Transverse colon (tissue), 4 donors: ENCODE results near the gene DAB2.

Experiments used
- EP300 ChIP-seq: sonication (generic); formaldehyde crosslinking; IDR thresholded peaks from one replicate; pipeline ENCODE4 v1.6.1; 2017; ENCODE audit warnings: antibody characterized with exemption, low read depth
- POLR2A ChIP-seq: fragments of 450-650 bp; IDR thresholded peaks from one replicate; pipeline ENCODE4 v1.6.1; 2016; ENCODE audit warnings: antibody characterized with exemption, mild to moderate bottlenecking, moderate library complexity
- POLR2AphosphoS5 ChIP-seq, 3 donors: sonication (generic); formaldehyde crosslinking; IDR thresholded peaks; one replicate each; pipeline ENCODE4 v1.6.1; 2016; ENCODE audit warnings: antibody characterized with exemption in 3 of 3
- TF ChIP-seq, protein P1 (sequence below), 5 experiments: fragments of 200-600 bp in 3 of 5; fragments of 450-650 bp in 2 of 5; sonication (generic) in 3 of 5; IDR thresholded peaks; 1 replicate in 2 of 5; 2 replicates in 3 of 5; pipeline ENCODE4 v1.5.1; 2016 to 2017; ENCODE audit warnings: antibody characterized with exemption in 5 of 5, inconsistent platforms in 3 of 5, mild to moderate bottlenecking in 2 of 5, moderate library complexity in 1 of 5

DNA sequence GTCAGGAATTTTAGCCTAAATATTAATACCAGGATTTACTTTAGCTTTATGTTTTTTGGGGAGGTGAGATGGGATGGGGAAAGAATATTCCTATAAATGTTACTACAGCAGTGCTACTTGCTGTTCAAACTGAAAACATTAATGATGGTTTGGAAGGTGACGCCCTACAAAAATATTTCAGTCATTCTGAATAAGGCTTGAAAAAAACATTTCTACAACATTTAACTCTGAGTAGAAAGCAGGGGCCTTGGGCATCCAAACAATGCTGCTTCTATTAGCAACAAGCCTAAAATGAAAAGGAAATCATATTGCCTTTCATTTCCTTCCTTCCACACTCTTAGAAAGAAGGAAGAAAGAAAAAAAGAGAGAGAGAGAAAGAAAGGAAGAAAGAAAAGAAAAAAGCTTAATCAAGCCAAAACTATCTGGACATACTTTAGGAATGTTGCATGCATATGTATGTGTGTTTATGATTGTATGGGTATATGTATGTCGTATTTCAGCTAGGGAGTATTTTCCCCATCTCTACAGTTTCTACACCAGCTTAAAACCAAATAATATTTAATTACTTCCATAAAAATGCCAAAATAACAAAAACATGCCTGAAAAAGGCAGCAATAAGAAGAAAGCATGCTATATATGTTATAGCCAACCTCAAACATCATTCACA is 16.3 kb upstream of the DAB2 start:
- TF ChIP-seq, protein P1, sequence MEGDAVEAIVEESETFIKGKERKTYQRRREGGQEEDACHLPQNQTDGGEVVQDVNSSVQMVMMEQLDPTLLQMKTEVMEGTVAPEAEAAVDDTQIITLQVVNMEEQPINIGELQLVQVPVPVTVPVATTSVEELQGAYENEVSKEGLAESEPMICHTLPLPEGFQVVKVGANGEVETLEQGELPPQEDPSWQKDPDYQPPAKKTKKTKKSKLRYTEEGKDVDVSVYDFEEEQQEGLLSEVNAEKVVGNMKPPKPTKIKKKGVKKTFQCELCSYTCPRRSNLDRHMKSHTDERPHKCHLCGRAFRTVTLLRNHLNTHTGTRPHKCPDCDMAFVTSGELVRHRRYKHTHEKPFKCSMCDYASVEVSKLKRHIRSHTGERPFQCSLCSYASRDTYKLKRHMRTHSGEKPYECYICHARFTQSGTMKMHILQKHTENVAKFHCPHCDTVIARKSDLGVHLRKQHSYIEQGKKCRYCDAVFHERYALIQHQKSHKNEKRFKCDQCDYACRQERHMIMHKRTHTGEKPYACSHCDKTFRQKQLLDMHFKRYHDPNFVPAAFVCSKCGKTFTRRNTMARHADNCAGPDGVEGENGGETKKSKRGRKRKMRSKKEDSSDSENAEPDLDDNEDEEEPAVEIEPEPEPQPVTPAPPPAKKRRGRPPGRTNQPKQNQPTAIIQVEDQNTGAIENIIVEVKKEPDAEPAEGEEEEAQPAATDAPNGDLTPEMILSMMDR (IDR thresholded peaks at IDR 0.05) = no peak
- TF ChIP-seq POLR2A (no peak), POLR2AphosphoS5 (IDR thresholded peaks at IDR 0.05) (no peak), EP300 (no peak)
